K562 (cell line): ENCODE data around the gene SSTR5. TPM values are rescaled to one million over a fixed set of nuclear protein-coding genes. Genes with fewer than 3 reads are reported as not detected.

Experiments
- ATAC-seq: fragments of 200-7000 bp; cut with Tn5 transposase; 3 replicates; pipeline ENCODE4 v1.9.1; 2020; ENCODE audit warnings: moderate library complexity
- BruUV-seq: library from RNA; stranded (reverse); fragments of 400-500 nt; replicated peaks from 2 replicates; lab custom pipeline; 2021; lab: Mats Ljungman, UMichigan
- CTCF ChIA-PET: fragments of 300-600 bp; formaldehyde crosslinking; extraction: SDS; loops from one replicate; lab custom pipeline; 2021; ENCODE audit warnings: low intra/inter-chr PET ratio; lab: Yijun Ruan, JAX
- POLR2A ChIA-PET: fragments of 300-600, 350-650 bp; sonication (Branson Sonifier 250); formaldehyde crosslinking; extraction: SDS; loops from one replicate; lab custom pipeline; 2021; ENCODE audit warnings: antibody characterized with exemption, inconsistent platforms; lab: Yijun Ruan, JAX
- DNase-seq, 4 experiments: peaks; one replicate each; pipeline versions ENCODE4 v3.0.0 to v3.0.0-alpha.2; 2011 to 2018; ENCODE audit warnings: low spot score in 3 of 4, mixed read lengths in 3 of 4; ENCODE audit errors: extremely low read depth in 1 of 4
- FAIRE-seq: peaks from 2 replicates; lab custom pipeline; 2011; peaks lifted over from hg19 to GRCh38; lab: Jason Lieb, UNC
- H2AFZ ChIP-seq: 2 replicates; pipeline ENCODE4 v1.6.0; 2011; ENCODE audit warnings: low read depth, low read length, control low read depth, inconsistent platforms
- H3K27ac ChIP-seq: fragments of 200-600 bp; 3 replicates; pipeline ENCODE4 v1.8.0; 2011; ENCODE audit warnings: low read depth, mild to moderate bottlenecking, control low read depth, inconsistent platforms, low read length, moderate library complexity, mixed read lengths; ENCODE audit errors: extremely low read depth
- H3K27me3 ChIP-seq, 2 experiments: fragments of 300-600 bp in 1 of 2; 2 replicates in 1 of 2; 3 replicates in 1 of 2; pipeline versions ENCODE4 v1.6.0 to v1.8.0; 2011; ENCODE audit warnings: inconsistent platforms in 2 of 2, low read length in 2 of 2, mild to moderate bottlenecking in 1 of 2, mixed read lengths in 1 of 2, moderate library complexity in 1 of 2; ENCODE audit not compliant: control insufficient read depth in 2 of 2, insufficient read depth in 2 of 2
- H3K36me3 ChIP-seq: fragments of 300-600 bp; 3 replicates; pipeline ENCODE4 v1.8.0; 2011; ENCODE audit warnings: mild to moderate bottlenecking, low read length, inconsistent platforms; ENCODE audit not compliant: control insufficient read depth, insufficient read depth
- H3K4me1 ChIP-seq, 2 experiments: fragments of 200-600 bp in 1 of 2; replicated peaks in 1 of 2; 2 replicates in 1 of 2; 3 replicates in 1 of 2; pipeline versions ENCODE4 v1.5.1 to v1.8.0; 2011; ENCODE audit warnings: inconsistent platforms in 2 of 2, low read length in 2 of 2, mild to moderate bottlenecking in 1 of 2, mixed read lengths in 1 of 2, moderate library complexity in 1 of 2; ENCODE audit not compliant: control insufficient read depth in 2 of 2, insufficient read depth in 2 of 2
- H3K4me2 ChIP-seq: 2 replicates; pipeline ENCODE4 v1.6.1; 2011; ENCODE audit warnings: low read length, control low read depth, inconsistent platforms, mixed read lengths; ENCODE audit not compliant: insufficient read depth
- H3K4me3 ChIP-seq: fragments of 200-600 bp; sonication (generic), shearing (Covaris generic); 2 replicates; pipeline ENCODE4 v1.5.1; 2016; ENCODE audit warnings: control low read depth, inconsistent platforms
- H3K79me2 ChIP-seq: fragments of 200-600 bp; 3 replicates; pipeline ENCODE4 v1.8.0; 2011; ENCODE audit warnings: low read length, inconsistent platforms; ENCODE audit not compliant: control insufficient read depth, insufficient read depth
- H3K9ac ChIP-seq, 2 experiments: 2 replicates each; pipeline versions ENCODE4 v1.6.0 to v1.6.1; 2011; ENCODE audit warnings: low read depth in 2 of 2, low read length in 2 of 2, control low read depth in 1 of 2, inconsistent platforms in 1 of 2, mild to moderate bottlenecking in 1 of 2, mixed read lengths in 1 of 2; ENCODE audit not compliant: insufficient read depth in 1 of 2
- H3K9me1 ChIP-seq: one replicate; pipeline ENCODE4 v1.6.0; 2011; ENCODE audit warnings: inconsistent platforms, mild to moderate bottlenecking, low read length, moderate library complexity; ENCODE audit not compliant: control insufficient read depth, insufficient read depth
- H3K9me3 ChIP-seq: replicated peaks from 2 replicates; pipeline ENCODE4 v1.5.1; 2011; ENCODE audit warnings: low read depth, low read length, inconsistent platforms; ENCODE audit not compliant: control insufficient read depth, insufficient read depth
- H4K20me1 ChIP-seq: replicated peaks from 2 replicates; pipeline ENCODE4 v1.6.1; 2011; ENCODE audit warnings: low read length, inconsistent platforms, mixed read lengths; ENCODE audit not compliant: control insufficient read depth, insufficient read depth
- ARID3B ChIP-seq: fragments of 250-450 bp; sonication (Bioruptor Pico); IDR thresholded peaks from 2 replicates; pipeline ENCODE4 v1.4.0; 2020; ENCODE audit warnings: borderline replicate concordance
- BRF1 ChIP-seq: IDR thresholded peaks from 3 replicates; pipeline ENCODE4 v1.6.1; 2011; ENCODE audit warnings: borderline replicate concordance, mild to moderate bottlenecking; ENCODE audit not compliant: insufficient read length; ENCODE audit errors: extremely low read depth
- EP300 ChIP-seq: IDR thresholded peaks from 2 replicates; pipeline ENCODE4 v1.6.1; 2012; ENCODE audit warnings: low read length, improper control_type of control experiment
- FOXO4 ChIP-seq: fragments of 450-650 bp; formaldehyde crosslinking; IDR thresholded peaks from 2 replicates; pipeline ENCODE4 v1.4.0; 2020; ENCODE audit warnings: mild to moderate bottlenecking, moderate library complexity
- MAZ ChIP-seq, 2 experiments: fragments of 450-650 bp in 1 of 2; sonication (generic) in 1 of 2; formaldehyde crosslinking; IDR thresholded peaks in 1 of 2; conservative IDR thresholded peaks in 1 of 2; 2 replicates each; pipeline versions ENCODE4 v1.4.0 to v1.5.0; 2020; ENCODE audit warnings: mild to moderate bottlenecking in 1 of 2, missing genetic modification reagents in 1 of 2
- MEIS2 ChIP-seq: fragments of 450-650 bp; IDR thresholded peaks from 2 replicates; pipeline ENCODE4 v1.6.1; 2014; ENCODE audit warnings: mild to moderate bottlenecking; ENCODE audit not compliant: partially characterized antibody
- TCFL5 ChIP-seq: fragments of 250-450 bp; sonication (Bioruptor Pico); conservative IDR thresholded peaks from 2 replicates; pipeline ENCODE4 v1.6.1; 2021; ENCODE audit warnings: mild to moderate bottlenecking, moderate library complexity, matching md5 sums
- ZKSCAN3 ChIP-seq: fragments of 250-450 bp; sonication (Bioruptor Pico); IDR thresholded peaks from 2 replicates; pipeline ENCODE4 v1.4.0; 2020
- WGBS: fragments of 100-300 bp; shearing (Covaris generic); methylation state at CpG from one replicate; pipeline ENCODE4 v1.1.6; 2016; ENCODE audit warnings: low coverage, mixed read lengths; ENCODE audit not compliant: insufficient coverage; ENCODE audit errors: missing lambda C conversion rate; 5-methylcytosine and 5-hydroxymethylcytosine counted together
- in situ Hi-C: fragments of 300-500 bp; cut with MboI; formaldehyde crosslinking; loops from 4 replicates; pipeline ENCODE4 v1.15.0; 2018; ENCODE audit warnings: inconsistent platforms, mixed read lengths
- intact Hi-C: fragments of 100-400 bp; cut with micrococcal nuclease; formaldehyde crosslinking; loops from 2 replicates; pipeline ENCODE4 v1.14.2; 2022
- polyA plus RNA-seq, 8 experiments: library from polyadenylated mRNA; depleted of rRNA in 4 of 8; stranded (reverse) in 5 of 8; unstranded in 3 of 8; fragments of >200 nt; fragmentation: Nextera tagmentation in 2 of 8; fragmentation: Illumina TruSeq in 1 of 8; extraction: Ambion mirVana in 2 of 8; extraction: Trizol in 1 of 8; gene quantifications; 2 replicates each; pipeline versions ENCODE4 v1.2.1 to v1.2.3, GENCODE V29; 2011 to 2014; ENCODE audit warnings: inconsistent platforms in 1 of 8, missing spikeins in 1 of 8
- total RNA-seq, 7 experiments: library from RNA; depleted of rRNA in 6 of 7; stranded (reverse); fragments of >200 nt in 6 of 7; fragmentation: Illumina TruSeq in 2 of 7; extraction: Trizol in 2 of 7; gene quantifications; 2 replicates each; pipeline versions ENCODE4 v1.2.1 to v1.2.3, GENCODE V29; 2011 to 2021; ENCODE audit warnings: low replicate concordance in 1 of 7

SSTR5 gene
- total and polyA plus RNA-seq, 9 of the 15 experiments (the other 6 are each of a cell fraction or from before 2014, with no cell fraction given), result not detected

GRCh38 chr16:1029259-1029545 is 43.3 kb upstream of the SSTR5 start:
- Histone ChIP-seq H3K79me2 (no peaks in the 10 kb centered on the region), H2AFZ (no peak overlapping the region), H3K36me3 (no peaks in the 10 kb centered on the region), H3K9me3 (no peaks in the 10 kb centered on the region), H4K20me1 (peaks cover 18% of the 10 kb centered on the region), H3K27ac (no peak overlapping the region), H3K9me1 (no peaks in the 10 kb centered on the region), H3K27me3 (peaks cover 28 to 75% of the 10 kb centered on the region in 2 experiments; a peak in 4 of 5 replicates), H3K4me3 (no peak overlapping the region), H3K4me1 (peaks cover 0 to 25% of the 10 kb centered on the region in 2 experiments; a peak in 2 of 5 replicates), H3K4me2 (no peak overlapping the region), H3K9ac (no peak overlapping the region)
- POLR2A ChIA-PET, result no interaction called here
- FAIRE-seq (no peak), ATAC-seq (no peak), DNase-seq (no peak)
- TF ChIP-seq MEIS2 (no peak), ZKSCAN3 (no peak), EP300 (no peak), ARID3B (CRISPR knock-in tag) (no peak), FOXO4 (no peak), TCFL5 (CRISPR knock-in tag) (no peak), BRF1 (no peak), MAZ (CRISPR knock-in tag; conservative IDR thresholded peaks at IDR 0.05 in 1 of 2, IDR thresholded peaks at IDR 0.05 in 1 of 2) (no peak)
- CTCF ChIA-PET, result no interaction called here
- WGBS, result 15% methylated on average over 8 of the region's 14 CpGs
- intact Hi-C loops, result no loop called here
- in situ Hi-C loops, result no loop called here
- no TSS peak for BruUV-seq
